Activated T-cell treated with anti-CD3 and anti-CD28 coated beads for 48 hours (primary cell): ENCODE measurements around the gene ABHD16A.

Experiments used
- DNase-seq: peaks from one replicate; pipeline ENCODE4 v3.0.0-alpha.2; 2020; ENCODE audit warnings: low read depth

The ABHD16A gene

GRCh38 chr6:31702819-31703716, at the start of gene ABHD16A:
Gene ABHD16A (minus strand): TSS chr6:31703324. CDS start chr6:31703281, 43 bp downstream.
- DNase-seq: peak; percentile 98

- no peak for DNase-seq
Observed at GRCh38 chr6:31752739-31753319, 49.7 kb upstream of the ABHD16A start.

GRCh38 chr6:31750411-31751022, 47.4 kb upstream of the ABHD16A start:
- DNase-seq: no peak

GRCh38 chr6:31749301-31750036, 46.3 kb upstream of the ABHD16A start:
- DNase-seq: no peak

- DNase-seq: no peak
Observed at GRCh38 chr6:31744422-31744821, 41.3 kb upstream of the ABHD16A start.

GRCh38 chr6:31742894-31743293, 39.8 kb upstream of the ABHD16A start:
- no peak for DNase-seq

GRCh38 chr6:31741815-31742214, 38.7 kb upstream of the ABHD16A start:
- DNase-seq: no peak

- no peak for DNase-seq
Observed at GRCh38 chr6:31740397-31741223, 37.5 kb upstream of the ABHD16A start.

- peak; percentile 97 for DNase-seq
Observed at GRCh38 chr6:31739639-31740396, 36.7 kb upstream of the ABHD16A start, which contains the start of gene MSH5. Gene MSH5 (plus strand): TSS chr6:31740005. CDS start chr6:31740467, 462 bp downstream.

GRCh38 chr6:31737991-31738979, 35.2 kb upstream of the ABHD16A start:
- peak; percentile 50 for DNase-seq

GRCh38 chr6:31737315-31737990, 34.3 kb upstream of the ABHD16A start:
- no peak for DNase-seq

GRCh38 chr6:31736768-31737314, 33.7 kb upstream of the ABHD16A start:
- no peak for DNase-seq

- peak; percentile 78 for DNase-seq
Observed at GRCh38 chr6:31736021-31736767, 33.1 kb upstream of the ABHD16A start, which contains the start of gene CLIC1. Gene CLIC1 (minus strand): TSS chr6:31736530. CDS start chr6:31736300, 230 bp downstream.

GRCh38 chr6:31734821-31735406, 31.8 kb upstream of the ABHD16A start:
- no peak for DNase-seq

GRCh38 chr6:31734247-31734820, 31.2 kb upstream of the ABHD16A start:
- DNase-seq: no peak

- no peak for DNase-seq
Observed at GRCh38 chr6:31733734-31734133, 30.6 kb upstream of the ABHD16A start.

- no peak for DNase-seq
Observed at GRCh38 chr6:31732029-31732428, 28.9 kb upstream of the ABHD16A start.
